Testis (tissue), 3 donors: ENCODE measurements around the gene EPS15. TPM values are rescaled to one million over a fixed set of nuclear protein-coding genes. Genes with fewer than 3 reads are reported as not detected.

ENCODE experiments used
- DNase-seq: peaks from one replicate; pipeline ENCODE4 v3.0.0-alpha.2; 2019
- H3K27ac ChIP-seq, 2 donors: fragments of 200-600 bp; sonication (generic); one replicate each; pipeline ENCODE4 v1.5.1; 2019
- H3K27me3 ChIP-seq: fragments of 200-600 bp; sonication (generic); one replicate; pipeline ENCODE4 v1.5.1; 2019
- H3K36me3 ChIP-seq: fragments of 200-600 bp; sonication (generic); one replicate; pipeline ENCODE4 v1.5.1; 2017; ENCODE audit warnings: low read depth; ENCODE audit errors: missing control alignments
- H3K4me1 ChIP-seq: fragments of 200-600 bp; sonication (generic); one replicate; pipeline ENCODE4 v1.5.1; 2019
- H3K4me3 ChIP-seq, 2 donors: fragments of 200-600 bp; sonication (generic); one replicate each; pipeline ENCODE4 v1.5.1; 2017 to 2019
- H3K9me3 ChIP-seq: fragments of 200-600 bp; sonication (generic); one replicate; pipeline ENCODE4 v1.5.1; 2017
- CTCF ChIP-seq, 3 experiments: fragments of 450-650 bp in 2 of 3; fragments of 200-600 bp in 1 of 3; sonication (generic) in 1 of 3; IDR thresholded peaks; one replicate each; pipeline ENCODE4 v1.5.1; 2016 to 2019; ENCODE audit warnings: antibody characterized with exemption in 3 of 3, mild to moderate bottlenecking in 2 of 3, moderate library complexity in 1 of 3
- POLR2A ChIP-seq: fragments of 450-650 bp; IDR thresholded peaks from one replicate; pipeline ENCODE4 v1.6.1; 2017; ENCODE audit warnings: antibody characterized with exemption, mild to moderate bottlenecking, moderate library complexity
- WGBS, 2 donors: methylation state at CpG; one replicate each; pipeline ENCODE4 v1.1.5; 2018; 5-methylcytosine and 5-hydroxymethylcytosine counted together
- intact Hi-C: fragments of 100-400 bp; cut with DNase I; formaldehyde crosslinking; loops from one replicate; pipeline ENCODE4 v1.15.1; 2023; ENCODE audit warnings: low total_unique reads
- polyA plus RNA-seq: library from polyadenylated mRNA; stranded (reverse); fragments of 350-450 nt; fragmentation: Illumina TruSeq; extraction: RNeasy Lipid Tissue Mini Kit (QIAGEN cat#74804); gene quantifications from one replicate; pipeline ENCODE4 v1.2.3, GENCODE V29; 2014; ENCODE audit warnings: low read depth, low replicate concordance; ENCODE audit not compliant: insufficient read depth
- total RNA-seq, 2 donors: library from RNA; depleted of rRNA; stranded (reverse); fragments of >200 nt; gene quantifications; one replicate each; pipeline ENCODE4 v1.2.3, GENCODE V29; 2016

The EPS15 gene
- total and polyA plus RNA-seq, 3 donors from 2014 or later = 77.2 to 127 (median 108) TPM

- Histone ChIP-seq H3K4me3 (no peak overlapping the region), H3K27me3 (no peaks in the 10 kb centered on the region), H3K4me1 (peaks cover 4% of the 10 kb centered on the region), H3K27ac (no peak overlapping the region), H3K36me3 (no peaks in the 10 kb centered on the region), H3K9me3 (no peaks in the 10 kb centered on the region)
- TF ChIP-seq CTCF (IDR thresholded peaks at IDR 0.05) = no peak
- TF ChIP-seq POLR2A = no peak
- 93 to 97% methylated on average over 4 of the region's 4 CpGs for WGBS, 2 donors
- intact Hi-C loops = no loop called here
- DNase-seq = no peak
Observed at GRCh38 chr1:51322417-51323101, 196.5 kb downstream of the EPS15 start.

- peak overlapping the region in 1 of 2 donors; percentile 2 for H3K4me3 ChIP-seq
- 91% methylated on average over 2 of the region's 2 CpGs; no CpG with 5 or more reads in 1 of the 2 donors for WGBS, 2 donors
- intact Hi-C loops = no loop called here
- DNase-seq = no peak
- peak overlapping the region in 1 of 2 donors; percentile 5 for H3K27ac ChIP-seq
- H3K27me3 ChIP-seq = no peaks in the 10 kb centered on the region
- no peak for TF ChIP-seq POLR2A
- no peak for TF ChIP-seq CTCF (IDR thresholded peaks at IDR 0.05)
- peaks cover 4% of the 10 kb centered on the region for H3K4me1 ChIP-seq
- H3K9me3 ChIP-seq = no peaks in the 10 kb centered on the region
- no peaks in the 10 kb centered on the region for H3K36me3 ChIP-seq
Observed at GRCh38 chr1:51321924-51322280, 197.2 kb downstream of the EPS15 start.

GRCh38 chr1:51320967-51321923 lies 197.8 kb downstream of the EPS15 start:
- TF ChIP-seq CTCF (IDR thresholded peaks at IDR 0.05) (no peak), POLR2A (no peak)
- H3K36me3 ChIP-seq = no peaks in the 10 kb centered on the region
- intact Hi-C loops = no loop called here
- peaks cover 4% of the 10 kb centered on the region for H3K4me1 ChIP-seq
- no peaks in the 10 kb centered on the region for H3K9me3 ChIP-seq
- WGBS, 2 donors = 82 to 83% methylated on average over 10 to 11 of the region's 11 CpGs
- DNase-seq = no peak
- peak overlapping the region in 1 of 2 donors; percentile 2 for H3K4me3 ChIP-seq
- peak overlapping the region in 1 of 2 donors; percentile 5 for H3K27ac ChIP-seq
- no peaks in the 10 kb centered on the region for H3K27me3 ChIP-seq

- no peak for TF ChIP-seq CTCF (IDR thresholded peaks at IDR 0.05)
- no peak for TF ChIP-seq POLR2A
- Histone ChIP-seq H3K27me3 (no peaks in the 10 kb centered on the region), H3K27ac (no peak overlapping the region), H3K4me3 (no peak overlapping the region), H3K4me1 (peaks cover 4% of the 10 kb centered on the region), H3K9me3 (no peaks in the 10 kb centered on the region), H3K36me3 (no peaks in the 10 kb centered on the region)
- WGBS, 2 donors = 90 to 92% methylated on average over 7 of the region's 7 CpGs
- DNase-seq = no peak
- intact Hi-C loops = no loop called here
Observed at GRCh38 chr1:51317798-51318197, 201.3 kb downstream of the EPS15 start.
